Duodenal mucosa (tissue), 2 donors: Measurements from ENCODE around the gene MXRA8.
"Not testable (repeated sequence)": the region's sequence is repeated elsewhere in the genome, so short reads cannot be mapped to it uniquely, and the experiment has no call there.

Experiments
- H3K27ac ChIP-seq: one replicate; pipeline ENCODE4 v1.7.0; 2013; ENCODE audit warnings: low read depth, low read length
- H3K27me3 ChIP-seq, 2 donors: one replicate each; pipeline ENCODE4 v1.7.0; 2013; ENCODE audit warnings: low read length in 2 of 2, control low read depth in 1 of 2; ENCODE audit not compliant: insufficient read depth in 2 of 2, control insufficient read depth in 1 of 2
- H3K36me3 ChIP-seq, 2 donors: one replicate each; pipeline ENCODE4 v1.7.0; 2013; ENCODE audit warnings: low read length in 2 of 2, control low read depth in 1 of 2; ENCODE audit not compliant: insufficient read depth in 2 of 2, control insufficient read depth in 1 of 2
- H3K4me1 ChIP-seq, 2 donors: one replicate each; pipeline ENCODE4 v1.7.0; 2013; ENCODE audit warnings: low read length in 2 of 2, control low read depth in 1 of 2; ENCODE audit not compliant: insufficient read depth in 2 of 2, control insufficient read depth in 1 of 2
- H3K4me3 ChIP-seq, 2 donors: one replicate each; pipeline ENCODE4 v1.7.0; 2013; ENCODE audit warnings: low read length in 2 of 2, low read depth in 1 of 2
- H3K9ac ChIP-seq, 2 donors: one replicate each; pipeline ENCODE4 v1.7.0; 2013; ENCODE audit warnings: low read length in 2 of 2, low read depth in 1 of 2
- H3K9me3 ChIP-seq, 2 donors: one replicate each; pipeline ENCODE4 v1.7.0; 2013; ENCODE audit warnings: low read length in 2 of 2, control low read depth in 1 of 2; ENCODE audit not compliant: control insufficient read depth in 1 of 2

Gene MXRA8

DNA sequence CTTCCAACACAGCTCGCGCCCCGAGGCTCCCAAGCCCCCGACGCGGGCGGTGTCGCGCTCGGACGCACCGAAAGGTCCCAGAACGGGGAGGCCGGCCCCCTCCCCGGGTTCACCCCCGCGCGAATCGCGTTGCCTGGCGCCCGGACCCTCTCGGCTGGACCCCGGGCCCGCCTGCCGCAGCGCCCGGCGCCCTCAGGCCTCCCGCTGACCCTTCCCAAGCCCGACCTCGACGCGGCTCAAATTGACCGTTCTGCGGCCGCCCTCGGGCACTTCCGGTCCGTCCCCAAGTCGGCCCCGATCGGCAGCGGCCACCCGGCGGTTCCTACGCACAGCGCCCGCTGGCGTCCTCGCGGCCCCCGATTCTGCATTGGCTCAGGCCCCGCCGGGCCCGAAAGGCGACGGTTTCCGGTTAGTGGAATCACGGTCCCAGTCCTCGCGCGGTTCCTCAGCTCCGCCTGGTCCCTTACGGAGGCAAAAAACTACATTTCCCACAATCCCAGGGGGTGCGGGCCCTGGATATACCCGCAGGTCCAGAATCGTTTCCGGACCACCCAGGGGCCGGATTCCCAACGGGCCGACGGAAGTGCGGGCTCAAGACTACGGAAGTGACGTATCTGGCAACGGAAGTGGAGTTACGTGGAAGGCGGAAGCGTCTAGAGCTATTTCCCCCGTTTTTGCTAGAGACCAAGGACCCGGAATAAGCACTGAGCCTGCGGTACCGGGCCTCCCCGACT lies 16.7 kb upstream of the MXRA8 start, which contains the start of gene AURKAIP1:
AURKAIP1 (minus strand) TSS at position 279 of the 734 bp plus-strand sequence. CDS start 451 bp downstream, outside the sequence.
- Histone ChIP-seq H3K27me3 (no peaks in the 10 kb centered on the region), H3K4me1 (peaks cover 18 to 33% of the 10 kb centered on the region in 2 donors), H3K9me3 (no peaks in the 10 kb centered on the region), H3K4me3 (peak within 1 kb of the TSS; percentile 83 to 84), H3K27ac (peak within 1 kb of the TSS; percentile 81), H3K9ac (peak within 1 kb of the TSS; percentile 79 to 89), H3K36me3 (peaks cover 0 to 7% of the 10 kb centered on the region in 2 donors)

DNA sequence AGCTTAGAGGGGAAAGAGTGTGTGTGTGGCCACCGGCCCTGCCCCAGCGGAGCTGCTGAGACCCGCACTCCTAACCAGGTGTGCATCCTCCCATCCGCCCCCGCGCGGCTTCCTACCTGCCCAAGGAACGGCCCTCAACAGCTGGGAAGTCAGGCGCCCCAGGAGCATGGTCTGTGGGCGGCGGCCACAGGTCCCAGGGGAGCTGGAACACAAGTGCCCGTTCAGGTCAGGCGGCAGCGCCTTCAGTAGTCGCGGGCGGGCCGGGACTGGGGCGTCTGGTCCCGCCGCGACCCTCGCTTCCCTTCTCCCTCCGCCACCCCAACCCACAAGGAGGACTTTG lies 16.2 kb upstream of the MXRA8 start:
- Histone ChIP-seq H3K4me3 (peak overlapping the region; percentile 83 to 84), H3K27ac (peak overlapping the region; percentile 81), H3K9ac (peak overlapping the region; percentile 79 to 89), H3K36me3 (peaks cover 0 to 7% of the 10 kb centered on the region in 2 donors), H3K9me3 (no peaks in the 10 kb centered on the region), H3K4me1 (peaks cover 18 to 33% of the 10 kb centered on the region in 2 donors), H3K27me3 (no peaks in the 10 kb centered on the region)

DNA sequence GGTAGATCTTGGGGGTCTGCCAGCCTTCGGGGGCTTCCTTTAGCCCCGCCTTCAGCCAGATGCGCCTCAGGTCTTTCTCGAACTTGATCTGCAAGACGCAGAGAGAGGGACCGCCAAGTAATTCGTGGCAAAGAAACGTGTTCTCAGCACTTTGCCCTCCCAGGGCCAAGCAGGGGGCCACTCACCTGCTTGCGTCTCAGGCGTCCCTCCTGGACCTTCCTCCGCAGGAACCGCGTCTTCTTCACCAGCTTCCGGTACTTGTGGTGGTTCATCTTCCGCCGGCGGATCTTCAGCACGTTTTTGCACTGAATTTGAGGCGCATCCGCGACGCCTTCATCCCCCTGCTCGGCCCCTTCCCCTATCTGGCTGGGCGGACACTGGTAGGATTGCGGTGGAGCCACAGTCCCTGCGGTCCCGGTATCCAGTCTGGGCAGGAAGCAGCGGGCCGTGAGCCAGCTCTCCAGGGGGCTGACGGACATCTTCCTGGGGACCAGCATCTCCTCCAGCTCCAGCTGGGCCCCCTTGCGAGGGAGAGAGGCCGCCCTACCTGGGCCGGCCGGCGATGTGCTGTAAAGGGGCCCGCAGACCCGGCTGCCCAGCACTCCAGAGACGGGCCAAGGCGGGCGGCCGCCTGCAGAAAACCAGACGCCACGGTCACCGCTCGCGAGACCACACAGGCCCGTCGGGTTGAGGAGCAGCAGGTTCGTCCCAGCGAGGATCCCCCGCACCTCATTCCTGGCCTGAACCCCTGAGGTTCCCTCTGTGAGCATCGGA lies 15.6 kb upstream of the MXRA8 start:
- Histone ChIP-seq H3K9me3 (no peaks in the 10 kb centered on the region), H3K4me3 (peak overlapping the region; percentile 83 to 84), H3K27me3 (no peaks in the 10 kb centered on the region), H3K9ac (peak overlapping the region; percentile 79 to 89), H3K36me3 (peaks cover 0 to 7% of the 10 kb centered on the region in 2 donors), H3K27ac (no peak overlapping the region), H3K4me1 (peaks cover 18 to 33% of the 10 kb centered on the region in 2 donors)

- Histone ChIP-seq H3K27me3 (no peaks in the 10 kb centered on the region), H3K9me3 (no peaks in the 10 kb centered on the region), H3K27ac (no peak overlapping the region), H3K9ac (no peak overlapping the region), H3K4me1 (peaks cover 18 to 33% of the 10 kb centered on the region in 2 donors), H3K4me3 (peak overlapping the region in 1 of 2 donors; percentile 84), H3K36me3 (peaks cover 0 to 7% of the 10 kb centered on the region in 2 donors)
Observed at GRCh38 chr1:1373051-1373814, 14.9 kb upstream of the MXRA8 start.

GRCh38 chr1:1371746-1372711 lies 13.7 kb upstream of the MXRA8 start:
- H3K27ac ChIP-seq, result no peak overlapping the region
- H3K9ac ChIP-seq, result no peak overlapping the region
- peaks cover 0 to 7% of the 10 kb centered on the region in 2 donors for H3K36me3 ChIP-seq
- H3K27me3 ChIP-seq, result no peaks in the 10 kb centered on the region
- H3K4me3 ChIP-seq, result no peak overlapping the region
- H3K9me3 ChIP-seq, result peaks cover 0 to 2% of the 10 kb centered on the region in 2 donors
- peaks cover 18 to 33% of the 10 kb centered on the region in 2 donors for H3K4me1 ChIP-seq

DNA sequence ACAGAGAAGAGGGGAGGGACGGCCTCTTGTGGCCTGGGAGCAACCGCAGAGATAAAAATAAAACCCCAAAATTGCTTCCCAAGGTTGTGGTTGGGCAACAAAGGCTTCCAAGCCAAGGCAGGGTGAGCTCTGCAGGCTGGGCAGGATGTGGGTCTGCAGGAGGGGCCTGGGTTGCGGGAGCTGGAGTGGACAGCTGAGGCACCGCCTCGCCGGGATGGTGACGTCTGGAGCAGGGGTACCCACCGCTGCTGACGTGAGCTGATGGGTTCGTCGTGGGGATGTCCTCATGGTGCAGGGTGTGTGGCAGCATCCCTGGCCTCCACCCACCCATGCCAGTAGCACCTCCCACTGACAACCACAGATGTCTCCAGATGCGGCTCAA lies 13.0 kb upstream of the MXRA8 start:
- H3K27me3 ChIP-seq, result no peaks in the 10 kb centered on the region
- H3K4me3 ChIP-seq, result no peak overlapping the region
- H3K36me3 ChIP-seq, result peaks cover 0 to 7% of the 10 kb centered on the region in 2 donors
- peaks cover 0 to 8% of the 10 kb centered on the region in 2 donors for H3K9me3 ChIP-seq
- H3K27ac ChIP-seq, result no peak overlapping the region
- peaks cover 18 to 33% of the 10 kb centered on the region in 2 donors for H3K4me1 ChIP-seq
- H3K9ac ChIP-seq, result no peak overlapping the region

DNA sequence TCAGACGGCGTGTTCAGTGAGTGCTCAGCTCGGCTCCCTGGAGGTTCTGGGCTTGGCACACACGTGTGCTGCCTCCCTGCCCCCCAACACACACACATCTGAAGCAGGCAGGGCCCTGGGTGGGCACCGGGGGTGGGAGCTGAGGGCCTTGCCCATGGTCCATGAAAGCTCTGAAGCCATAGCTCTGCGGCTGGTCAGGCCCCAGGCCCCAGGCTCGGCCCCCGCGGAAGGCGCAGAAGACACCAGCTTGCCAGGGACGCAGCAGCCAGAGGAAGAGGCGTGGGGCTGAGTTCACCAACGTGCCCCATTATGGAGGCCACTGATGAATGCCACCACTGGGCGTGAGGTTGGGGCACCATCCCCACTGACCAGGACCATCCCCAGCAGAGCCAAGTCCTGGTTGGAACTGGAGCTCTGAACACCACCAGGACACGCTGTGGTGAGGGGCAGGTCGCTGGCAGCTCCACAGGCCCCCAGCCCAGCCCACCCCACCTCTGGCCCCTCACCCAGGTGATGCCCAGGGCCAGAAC lies 12.5 kb upstream of the MXRA8 start:
- H3K27ac ChIP-seq, result no peak overlapping the region
- H3K4me1 ChIP-seq, result peaks cover 18 to 28% of the 10 kb centered on the region in 2 donors
- peaks cover 0 to 7% of the 10 kb centered on the region in 2 donors for H3K36me3 ChIP-seq
- no peaks in the 10 kb centered on the region for H3K27me3 ChIP-seq
- peaks cover 0 to 9% of the 10 kb centered on the region in 2 donors for H3K9me3 ChIP-seq
- no peak overlapping the region for H3K4me3 ChIP-seq
- no peak overlapping the region for H3K9ac ChIP-seq

- H3K27me3 ChIP-seq, H3K36me3 ChIP-seq, H3K4me3 ChIP-seq, H3K9ac ChIP-seq, H3K9me3 ChIP-seq, H3K27ac ChIP-seq: not testable (repeated sequence)
- H3K4me1 ChIP-seq, result peaks cover 18 to 28% of the 10 kb centered on the region in 2 donors
Observed at GRCh38 chr1:1370094-1370493, 11.7 kb upstream of the MXRA8 start.

DNA sequence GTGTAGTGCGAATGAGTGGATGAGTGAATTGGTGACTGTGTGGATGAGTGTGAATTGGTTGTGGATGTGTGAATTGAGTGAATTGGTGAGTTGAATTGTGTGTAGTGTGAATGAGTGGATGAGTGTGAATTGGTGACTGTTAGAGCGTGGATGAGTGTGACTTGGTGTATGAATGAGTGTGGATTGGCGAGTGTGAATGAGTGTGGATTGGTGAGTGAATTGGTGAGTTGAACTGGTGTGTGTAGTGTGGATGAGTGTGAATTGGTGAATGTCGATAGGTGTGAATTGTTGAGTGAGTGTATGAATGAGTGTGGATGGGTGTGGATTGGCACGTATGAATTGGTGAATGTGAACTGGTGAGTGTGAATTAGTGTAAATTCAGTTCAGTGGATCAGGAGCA lies 9.0 kb upstream of the MXRA8 start:
- Histone ChIP-seq H3K27me3 (no peaks in the 10 kb centered on the region), H3K9me3 (peaks cover 0 to 9% of the 10 kb centered on the region in 2 donors)

More for the DNA sequence above, 9.0 kb upstream of the MXRA8 start:
- Histone ChIP-seq H3K27ac (no peak overlapping the region), H3K36me3 (no peaks in the 10 kb centered on the region), H3K4me1 (peaks cover 8 to 11% of the 10 kb centered on the region in 2 donors), H3K9ac (no peak overlapping the region), H3K4me3 (no peak overlapping the region)
